ENCODE results near the gene TRA2B.

TRA2B gene

DNA sequence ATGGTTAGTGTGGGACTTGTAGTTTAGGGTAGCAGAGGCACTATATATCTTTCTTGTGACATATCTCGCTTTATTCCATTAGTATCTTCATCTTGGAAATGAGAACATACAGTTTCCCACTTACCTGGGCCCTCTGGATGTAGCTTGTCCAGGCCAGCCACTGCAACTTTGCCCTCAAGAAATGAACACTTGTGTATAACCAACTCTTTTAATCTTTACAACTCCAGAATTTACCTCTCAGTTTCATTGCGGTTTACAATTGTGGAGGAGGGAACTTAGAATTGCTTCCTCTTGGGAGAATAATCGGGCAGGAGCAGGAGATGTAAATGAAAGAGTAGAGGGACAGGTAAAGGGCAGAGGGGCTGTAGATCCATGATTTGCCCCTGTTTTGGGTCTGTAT lies 18.4 kb upstream of the TRA2B start:
- DNase-seq = no peak
- Histone ChIP-seq H3K9me2 (replicated peaks; ENCODE audit: insufficient read depth, low read length) (no peaks in the 10 kb centered on the region), H3F3A (ENCODE audit: insufficient read depth, low read length) (no peaks in the 10 kb centered on the region), H3K4me2 (ENCODE audit: low read depth, low read length) (no peak overlapping the region), H2AFZ (ENCODE audit: low read length) (no peak overlapping the region), H3K4me3 (ENCODE audit: low read length) (no peak overlapping the region), H4K20me1 (ENCODE audit: insufficient read depth, low read length) (no peaks in the 10 kb centered on the region), H3K9ac (ENCODE audit: low read length) (no peak overlapping the region), H3K36me3 (replicated peaks; ENCODE audit: insufficient read depth, low read length) (no peaks in the 10 kb centered on the region), H3K9me3 (replicated peaks; ENCODE audit: insufficient read depth, low read length) (no peaks in the 10 kb centered on the region), H3K79me2 (ENCODE audit: low read length) (no peaks in the 10 kb centered on the region), H3K27ac (ENCODE audit: low read length) (no peak overlapping the region), H3K4me1 (ENCODE audit: low read length) (no peaks in the 10 kb centered on the region), H3K27me3 (replicated peaks; ENCODE audit: insufficient read depth, low read length) (no peaks in the 10 kb centered on the region)
- no peak for TF ChIP-seq EZH2 (optimal IDR thresholded peaks at IDR 0.05; ENCODE audit: low read depth, low read length)
- TF ChIP-seq, protein P1, sequence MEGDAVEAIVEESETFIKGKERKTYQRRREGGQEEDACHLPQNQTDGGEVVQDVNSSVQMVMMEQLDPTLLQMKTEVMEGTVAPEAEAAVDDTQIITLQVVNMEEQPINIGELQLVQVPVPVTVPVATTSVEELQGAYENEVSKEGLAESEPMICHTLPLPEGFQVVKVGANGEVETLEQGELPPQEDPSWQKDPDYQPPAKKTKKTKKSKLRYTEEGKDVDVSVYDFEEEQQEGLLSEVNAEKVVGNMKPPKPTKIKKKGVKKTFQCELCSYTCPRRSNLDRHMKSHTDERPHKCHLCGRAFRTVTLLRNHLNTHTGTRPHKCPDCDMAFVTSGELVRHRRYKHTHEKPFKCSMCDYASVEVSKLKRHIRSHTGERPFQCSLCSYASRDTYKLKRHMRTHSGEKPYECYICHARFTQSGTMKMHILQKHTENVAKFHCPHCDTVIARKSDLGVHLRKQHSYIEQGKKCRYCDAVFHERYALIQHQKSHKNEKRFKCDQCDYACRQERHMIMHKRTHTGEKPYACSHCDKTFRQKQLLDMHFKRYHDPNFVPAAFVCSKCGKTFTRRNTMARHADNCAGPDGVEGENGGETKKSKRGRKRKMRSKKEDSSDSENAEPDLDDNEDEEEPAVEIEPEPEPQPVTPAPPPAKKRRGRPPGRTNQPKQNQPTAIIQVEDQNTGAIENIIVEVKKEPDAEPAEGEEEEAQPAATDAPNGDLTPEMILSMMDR (IDR thresholded peaks at IDR 0.05; ENCODE audit: low read length) = no peak
- no peak for TF ChIP-seq EZH2phosphoT487 (IDR thresholded peaks at IDR 0.05; ENCODE audit: low read length)

GRCh38 chr3:185954366-185954723 lies 16.5 kb upstream of the TRA2B start:
- no peak overlapping the region for H2AFZ ChIP-seq (ENCODE audit: low read length)
- H4K20me1 ChIP-seq (ENCODE audit: insufficient read depth, low read length) = no peaks in the 10 kb centered on the region
- H3K4me2 ChIP-seq (ENCODE audit: low read depth, low read length) = no peak overlapping the region
- no peaks in the 10 kb centered on the region for H3F3A ChIP-seq (ENCODE audit: insufficient read depth, low read length)
- no peak overlapping the region for H3K4me3 ChIP-seq (ENCODE audit: low read length)
- H3K9me3 ChIP-seq (replicated peaks; ENCODE audit: insufficient read depth, low read length) = no peaks in the 10 kb centered on the region
- no peak for DNase-seq
- H3K9ac ChIP-seq (ENCODE audit: low read length) = no peak overlapping the region
- no peaks in the 10 kb centered on the region for H3K4me1 ChIP-seq (ENCODE audit: low read length)
- no peaks in the 10 kb centered on the region for H3K27me3 ChIP-seq (replicated peaks; ENCODE audit: insufficient read depth, low read length)
- TF ChIP-seq, protein P1 (IDR thresholded peaks at IDR 0.05; ENCODE audit: low read length) = no peak
- TF ChIP-seq EZH2phosphoT487 (IDR thresholded peaks at IDR 0.05; ENCODE audit: low read length) (no peak), EZH2 (optimal IDR thresholded peaks at IDR 0.05; ENCODE audit: low read depth, low read length) (no peak)
- H3K36me3 ChIP-seq (replicated peaks; ENCODE audit: insufficient read depth, low read length) = no peaks in the 10 kb centered on the region
- H3K9me2 ChIP-seq (replicated peaks; ENCODE audit: insufficient read depth, low read length) = no peaks in the 10 kb centered on the region
- H3K79me2 ChIP-seq (ENCODE audit: low read length) = no peaks in the 10 kb centered on the region
- no peak overlapping the region for H3K27ac ChIP-seq (ENCODE audit: low read length)

- Histone ChIP-seq H3K9me2 (replicated peaks; ENCODE audit: insufficient read depth, low read length) (no peaks in the 10 kb centered on the region), H3K4me2 (ENCODE audit: low read depth, low read length) (no peak overlapping the region), H3K9me3 (replicated peaks; ENCODE audit: insufficient read depth, low read length) (no peaks in the 10 kb centered on the region), H2AFZ (ENCODE audit: low read length) (no peak overlapping the region), H3K79me2 (ENCODE audit: low read length) (no peaks in the 10 kb centered on the region), H3K27ac (ENCODE audit: low read length) (no peak overlapping the region), H4K20me1 (ENCODE audit: insufficient read depth, low read length) (no peaks in the 10 kb centered on the region), H3K9ac (ENCODE audit: low read length) (no peak overlapping the region), H3K4me1 (ENCODE audit: low read length) (no peaks in the 10 kb centered on the region), H3F3A (ENCODE audit: insufficient read depth, low read length) (no peaks in the 10 kb centered on the region), H3K36me3 (replicated peaks; ENCODE audit: insufficient read depth, low read length) (no peaks in the 10 kb centered on the region), H3K4me3 (ENCODE audit: low read length) (no peak overlapping the region), H3K27me3 (replicated peaks; ENCODE audit: insufficient read depth, low read length) (no peaks in the 10 kb centered on the region)
- TF ChIP-seq, protein P1 (IDR thresholded peaks at IDR 0.05; ENCODE audit: low read length) = no peak
- TF ChIP-seq EZH2phosphoT487 (IDR thresholded peaks at IDR 0.05; ENCODE audit: low read length) = no peak
- TF ChIP-seq EZH2 (optimal IDR thresholded peaks at IDR 0.05; ENCODE audit: low read depth, low read length) = no peak
- DNase-seq = no peak
Measured at GRCh38 chr3:185950728-185951127, 12.9 kb upstream of the TRA2B start.

Measured in MM.1S (cell line).